Sciatic nerve (tissue), 2 donors: ENCODE measurements around the gene IGLON5. TPM values are rescaled to one million over a fixed set of nuclear protein-coding genes. Genes with fewer than 3 reads are reported as not detected.

Experiments
- ATAC-seq: fragments of 200-7000 bp; cut with Tn5 transposase; one replicate; pipeline ENCODE4 v1.9.1; 2020; ENCODE audit warnings: mild to moderate bottlenecking, moderate library complexity
- DNase-seq: peaks from one replicate; pipeline ENCODE4 v3.0.0-alpha.2; 2020; ENCODE audit warnings: low spot score
- intact Hi-C: fragments of 100-400 bp; cut with DNase I; formaldehyde crosslinking; loops from one replicate; pipeline ENCODE4 v1.14.2; 2022
- total RNA-seq: library from RNA; stranded (reverse); fragmentation: NEBNext Ultra II Directional; extraction: Animal tissue kit (Norgen Biotek cat#: 25700); gene quantifications from one replicate; pipeline ENCODE4 v1.2.1, GENCODE V29; 2021
- donor health status: DM: no; HTN: no; CAD: no.
- donor health status: DM: no; HTN: no; CAD: no.

IGLON5 gene
- not detected for total RNA-seq

- no peak for DNase-seq
- ATAC-seq: no peak
- intact Hi-C loops: no loop called here
Observed at GRCh38 chr19:51311351-51312257, at the start of gene IGLON5. Gene IGLON5, plus strand, starts transcription at chr19:51311644. Its CDS starts 204 bp downstream, at chr19:51311848.

DNA sequence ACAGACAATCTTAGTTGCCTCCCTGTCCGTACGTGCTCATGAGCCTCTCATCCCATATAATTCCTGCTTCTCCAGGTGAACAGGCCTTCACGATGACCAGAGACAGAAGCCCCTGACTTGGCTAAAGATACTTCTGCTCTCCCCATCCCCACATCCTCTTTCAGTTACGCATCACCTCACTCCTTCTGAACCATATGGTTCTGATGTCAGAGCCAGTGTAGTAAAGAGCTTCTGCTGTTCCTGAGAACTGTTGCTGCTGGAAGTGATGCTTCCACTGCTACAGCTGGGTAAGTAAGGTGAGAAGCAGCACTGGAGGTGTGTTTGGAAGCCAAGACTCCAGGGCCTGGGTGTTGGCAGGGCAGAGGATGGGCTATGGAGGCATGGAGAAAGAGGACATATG lies 47.6 kb upstream of the IGLON5 start:
- intact Hi-C loops: no loop called here
- DNase-seq: no peak
- no peak for ATAC-seq

DNA sequence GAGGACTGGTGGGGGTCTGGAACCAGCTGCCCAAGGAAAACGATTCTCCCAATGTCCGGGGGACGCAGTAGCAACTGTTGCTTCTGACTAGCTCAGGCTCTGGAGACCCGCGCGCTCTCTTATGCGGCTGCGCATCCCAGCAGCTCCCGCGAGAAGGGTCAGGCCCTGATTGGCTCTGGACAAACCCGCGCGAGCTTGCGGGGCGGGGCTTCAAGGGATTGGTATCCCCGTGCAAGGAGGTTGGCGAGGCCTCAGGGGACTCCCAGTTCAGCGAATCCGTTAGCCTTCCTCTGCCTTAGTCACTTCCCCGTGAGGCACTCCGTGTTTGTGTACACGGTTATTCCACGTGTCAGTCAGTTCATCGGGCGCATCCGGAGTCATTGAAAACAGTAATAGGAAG lies 40.4 kb upstream of the IGLON5 start:
- intact Hi-C loops: no loop called here
- ATAC-seq (peak; percentile 32), DNase-seq (no peak)

GRCh38 chr19:51272183-51272810 lies 39.1 kb upstream of the IGLON5 start:
- DNase-seq (no peak), ATAC-seq (no peak)
- intact Hi-C loops: no loop called here

- ATAC-seq: no peak
- DNase-seq: no peak
- intact Hi-C loops: no loop called here
Observed at GRCh38 chr19:51274049-51274770, 37.2 kb upstream of the IGLON5 start.

- intact Hi-C loops: no loop called here
- DNase-seq: no peak
- ATAC-seq: no peak
Observed at GRCh38 chr19:51277112-51277511, 34.3 kb upstream of the IGLON5 start.

- DNase-seq (no peak), ATAC-seq (no peak)
- intact Hi-C loops: no loop called here
Observed at GRCh38 chr19:51282335-51282734, 29.1 kb upstream of the IGLON5 start.

- no peak for DNase-seq
- intact Hi-C loops: no loop called here
- no peak for ATAC-seq
Observed at GRCh38 chr19:51285682-51286081, 25.8 kb upstream of the IGLON5 start.

- no peak for ATAC-seq
- intact Hi-C loops: no loop called here
- no peak for DNase-seq
Observed at GRCh38 chr19:51289635-51290034, 21.8 kb upstream of the IGLON5 start.

DNA sequence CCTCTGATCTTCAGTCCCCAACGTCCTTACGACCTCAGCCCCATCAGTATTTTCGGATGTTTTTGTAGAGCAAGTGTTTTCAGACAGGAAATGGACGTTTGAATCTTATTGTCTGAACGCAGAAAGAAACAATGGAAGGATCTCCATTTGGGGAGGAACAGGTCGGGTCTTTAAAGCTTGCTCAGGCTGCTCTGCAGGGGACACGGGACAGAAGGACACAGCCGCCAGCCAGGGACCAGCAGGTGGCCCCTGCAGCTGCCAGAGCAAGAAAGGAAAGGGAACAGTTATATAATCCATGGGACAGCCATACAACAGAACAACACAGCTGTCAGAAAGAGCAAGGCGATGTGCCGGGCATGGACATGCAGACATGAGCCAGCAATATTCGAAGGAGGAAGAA lies 18.5 kb upstream of the IGLON5 start:
- intact Hi-C loops: no loop called here
- DNase-seq (no peak), ATAC-seq (no peak)

DNA sequence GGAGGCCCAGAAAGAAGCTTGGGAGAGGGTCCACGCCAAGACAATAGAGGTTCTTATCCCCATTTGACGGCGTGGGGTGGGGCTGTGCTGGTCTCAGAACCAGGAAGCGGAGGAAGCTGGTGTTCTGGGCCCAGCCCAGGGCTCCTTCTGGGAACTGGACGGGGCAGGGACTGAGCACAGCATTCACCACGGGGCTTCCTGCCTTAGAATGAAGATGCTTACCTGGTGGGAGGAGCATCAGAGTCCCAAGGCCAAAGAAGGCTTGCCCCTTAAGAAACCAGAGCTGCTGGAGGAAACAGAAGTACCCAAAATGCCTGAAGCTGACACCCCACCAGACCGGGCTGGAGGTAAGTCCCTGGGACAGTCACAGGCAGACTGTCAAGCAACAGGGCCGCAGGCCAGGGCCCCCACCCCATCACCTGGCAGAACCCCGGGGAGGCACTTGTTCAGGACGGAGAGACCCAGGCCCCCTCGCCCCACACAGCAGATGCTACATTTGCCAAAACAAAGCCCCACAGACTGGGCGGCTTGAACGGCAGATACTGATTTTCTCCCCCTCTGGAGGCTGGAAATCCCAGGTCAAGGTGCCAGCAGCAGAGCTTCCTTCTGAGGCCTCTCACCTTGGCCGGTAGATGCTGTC lies 17.8 kb upstream of the IGLON5 start:
- ATAC-seq: no peak
- DNase-seq: no peak
- intact Hi-C loops: no loop called here

- ATAC-seq (no peak), DNase-seq (no peak)
- intact Hi-C loops: no loop called here
Observed at GRCh38 chr19:51294211-51294976, 17.1 kb upstream of the IGLON5 start.

GRCh38 chr19:51294977-51295375 lies 16.5 kb upstream of the IGLON5 start:
- no peak for DNase-seq
- ATAC-seq: no peak
- intact Hi-C loops: no loop called here

GRCh38 chr19:51295382-51296126 lies 15.9 kb upstream of the IGLON5 start:
- intact Hi-C loops: no loop called here
- DNase-seq (no peak), ATAC-seq (no peak)

DNA sequence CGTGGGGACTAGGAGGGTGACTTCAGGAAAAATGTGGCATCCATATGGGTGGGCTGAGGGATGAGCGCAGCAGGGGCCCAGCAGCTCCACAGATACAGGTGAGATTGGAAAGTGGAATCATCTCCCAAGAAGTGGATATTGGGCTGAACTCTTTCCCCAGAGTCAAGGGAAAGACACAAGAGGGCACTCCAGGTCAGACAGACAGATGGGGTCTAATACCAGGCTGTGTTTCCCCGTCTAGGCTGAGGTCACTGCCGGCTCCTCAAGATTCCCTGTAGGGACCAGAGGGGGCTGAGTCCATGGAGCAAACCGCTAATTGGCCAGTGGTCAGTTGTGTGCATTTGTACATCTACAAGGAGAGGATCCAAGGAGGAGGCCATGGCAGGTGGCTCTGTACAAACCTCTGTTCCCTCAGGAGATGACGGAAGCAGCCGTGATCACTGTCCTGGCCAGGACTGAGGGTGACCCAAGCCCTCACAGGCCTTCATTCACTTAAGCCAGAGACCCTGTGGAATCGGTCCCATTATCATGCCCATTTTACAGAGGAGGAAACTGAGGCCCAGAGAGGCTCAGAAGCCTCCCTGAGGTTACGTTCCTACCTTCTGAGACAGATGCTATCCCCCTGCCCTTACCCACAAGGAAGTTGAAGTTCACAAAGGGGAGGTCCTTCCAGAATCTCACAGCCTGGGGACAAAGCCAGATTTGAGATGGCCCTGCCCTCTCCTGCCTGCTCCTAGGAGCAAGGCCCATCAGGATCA lies 14.9 kb upstream of the IGLON5 start:
- ATAC-seq (no peak), DNase-seq (no peak)
- intact Hi-C loops: no loop called here

- no peak for DNase-seq
- intact Hi-C loops: no loop called here
- ATAC-seq: no peak
Observed at GRCh38 chr19:51297406-51297805, 14.0 kb upstream of the IGLON5 start.

DNA sequence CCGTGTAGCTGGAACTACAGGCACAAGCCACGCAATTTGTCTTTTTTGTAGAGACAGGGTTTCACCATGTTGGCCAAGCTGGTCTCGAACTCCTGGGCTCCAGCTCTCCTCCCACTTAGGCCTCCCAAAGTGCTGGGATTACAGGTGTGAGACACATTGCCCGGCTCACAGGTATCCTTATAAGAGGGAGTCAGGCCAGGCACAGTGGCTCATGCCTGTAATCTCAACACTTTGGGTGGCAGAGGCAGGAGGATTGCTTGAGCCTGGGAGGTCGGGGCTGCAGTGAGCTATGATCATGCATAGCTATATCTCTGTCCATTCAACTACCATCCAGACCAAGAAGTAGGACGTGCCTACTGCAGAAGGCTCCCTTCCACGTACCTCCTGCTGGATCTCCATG lies 10.2 kb upstream of the IGLON5 start:
- intact Hi-C loops: no loop called here
- ATAC-seq (no peak), DNase-seq (no peak)
